Astrocyte (in vitro differentiated cells and primary cell): ENCODE results near the gene URB1.

Experiments used
- EZH2 ChIP-seq: IDR thresholded peaks from 2 replicates; pipeline ENCODE4 v1.6.1; 2012; ENCODE audit warnings: mild to moderate bottlenecking, low read length, inconsistent platforms; ENCODE audit not compliant: insufficient read depth
- TF ChIP-seq, protein P1 (sequence below): IDR thresholded peaks from 2 replicates; pipeline ENCODE4 v1.5.1; 2011; ENCODE audit warnings: low read depth, mild to moderate bottlenecking, inconsistent platforms, low read length, moderate library complexity; ENCODE audit not compliant: insufficient read depth

GRCh38 chr21:32314806-32315205, 78.0 kb downstream of the URB1 start:
- TF ChIP-seq, protein P1, sequence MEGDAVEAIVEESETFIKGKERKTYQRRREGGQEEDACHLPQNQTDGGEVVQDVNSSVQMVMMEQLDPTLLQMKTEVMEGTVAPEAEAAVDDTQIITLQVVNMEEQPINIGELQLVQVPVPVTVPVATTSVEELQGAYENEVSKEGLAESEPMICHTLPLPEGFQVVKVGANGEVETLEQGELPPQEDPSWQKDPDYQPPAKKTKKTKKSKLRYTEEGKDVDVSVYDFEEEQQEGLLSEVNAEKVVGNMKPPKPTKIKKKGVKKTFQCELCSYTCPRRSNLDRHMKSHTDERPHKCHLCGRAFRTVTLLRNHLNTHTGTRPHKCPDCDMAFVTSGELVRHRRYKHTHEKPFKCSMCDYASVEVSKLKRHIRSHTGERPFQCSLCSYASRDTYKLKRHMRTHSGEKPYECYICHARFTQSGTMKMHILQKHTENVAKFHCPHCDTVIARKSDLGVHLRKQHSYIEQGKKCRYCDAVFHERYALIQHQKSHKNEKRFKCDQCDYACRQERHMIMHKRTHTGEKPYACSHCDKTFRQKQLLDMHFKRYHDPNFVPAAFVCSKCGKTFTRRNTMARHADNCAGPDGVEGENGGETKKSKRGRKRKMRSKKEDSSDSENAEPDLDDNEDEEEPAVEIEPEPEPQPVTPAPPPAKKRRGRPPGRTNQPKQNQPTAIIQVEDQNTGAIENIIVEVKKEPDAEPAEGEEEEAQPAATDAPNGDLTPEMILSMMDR: no peak
- no peak for TF ChIP-seq EZH2
